Skeletal muscle satellite cell (primary cell): Measurements from ENCODE around the gene WNT5B. TPM values are rescaled to one million over a fixed set of nuclear protein-coding genes. Genes with fewer than 3 reads are reported as not detected.

Source experiments
- H3K27me3 ChIP-seq: 2 replicates; pipeline ENCODE4 v1.7.0; 2013; ENCODE audit warnings: low read length; ENCODE audit not compliant: control insufficient read depth, insufficient read depth
- H3K36me3 ChIP-seq: 2 replicates; pipeline ENCODE4 v1.7.0; 2013; ENCODE audit warnings: mild to moderate bottlenecking, control low read depth, low read length; ENCODE audit not compliant: insufficient read depth
- H3K4me1 ChIP-seq: 2 replicates; pipeline ENCODE4 v1.7.0; 2013; ENCODE audit warnings: low read length; ENCODE audit not compliant: control insufficient read depth, insufficient read depth
- H3K4me2 ChIP-seq: 2 replicates; pipeline ENCODE4 v1.7.0; 2013; ENCODE audit warnings: mild to moderate bottlenecking, low read length
- H3K4me3 ChIP-seq: 2 replicates; pipeline ENCODE4 v1.7.0; 2013; ENCODE audit warnings: low read length
- H3K9ac ChIP-seq: 2 replicates; pipeline ENCODE4 v1.7.0; 2013; ENCODE audit warnings: mild to moderate bottlenecking, low read depth, low read length, moderate library complexity
- H3K9me3 ChIP-seq: replicated peaks from 2 replicates; pipeline ENCODE4 v1.7.0; 2013; ENCODE audit warnings: mild to moderate bottlenecking, control low read depth, low read length
- total RNA-seq: library from RNA; depleted of rRNA; stranded (reverse); fragments of >200 nt; gene quantifications from 2 replicates; pipeline ENCODE4 v1.2.3, GENCODE V29; 2012; rRNA removed

Gene WNT5B
- total RNA-seq, result 113 and 130 TPM in 2 replicates

DNA sequence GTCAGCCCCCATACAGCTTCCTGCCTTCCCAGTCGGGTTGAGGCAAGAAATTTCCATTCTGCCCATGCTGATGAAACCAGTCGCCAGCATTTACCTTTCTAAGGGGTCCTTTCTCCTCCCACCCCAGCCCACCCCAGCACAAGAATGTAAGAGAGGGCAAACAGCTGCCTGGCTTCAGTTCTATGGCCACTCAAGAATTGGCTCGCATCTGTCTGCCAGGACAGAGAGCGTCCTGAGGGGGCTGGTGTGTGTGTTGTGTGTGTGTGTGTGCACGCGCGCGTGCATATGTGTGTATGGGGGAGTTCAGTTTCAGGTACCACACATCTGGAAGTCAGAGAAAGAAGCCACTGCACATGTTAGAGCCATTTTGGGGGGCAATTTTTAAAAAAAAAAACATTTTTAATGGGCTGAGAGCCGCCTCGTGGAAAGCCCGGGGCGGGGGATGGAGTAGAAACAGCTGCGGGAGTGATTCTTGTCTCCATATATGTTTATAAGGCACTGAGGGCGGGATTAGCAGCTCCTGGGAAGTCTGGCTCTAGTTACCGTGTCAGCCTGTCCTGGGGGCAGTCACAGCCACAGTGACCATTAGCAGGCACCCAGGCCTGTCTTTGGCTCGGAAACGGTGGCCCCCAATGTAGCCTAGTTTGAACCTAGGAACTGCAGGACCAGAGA is at the start of gene WNT5B:
TSS of gene WNT5B (plus strand) at position 566 of the 672 bp plus-strand sequence. CDS start 2,124 bp downstream, outside the sequence.
- H3K9ac ChIP-seq, result peak within 1 kb of the TSS; percentile 58
- H3K4me3 ChIP-seq, result peak within 1 kb of the TSS; percentile 60
- no peaks in the 10 kb centered on the region for H3K27me3 ChIP-seq
- peak within 1 kb of the TSS; percentile 85 for H3K4me2 ChIP-seq
- peaks cover 45% of the 10 kb centered on the region for H3K4me1 ChIP-seq
- H3K9me3 ChIP-seq, result no peaks in the 10 kb centered on the region
- peaks cover 17% of the 10 kb centered on the region for H3K36me3 ChIP-seq

- Histone ChIP-seq H3K9me3 (no peaks in the 10 kb centered on the region), H3K4me1 (peaks cover 28% of the 10 kb centered on the region), H3K36me3 (no peaks in the 10 kb centered on the region), H3K9ac (no peak overlapping the region), H3K4me2 (no peak overlapping the region), H3K27me3 (no peaks in the 10 kb centered on the region), H3K4me3 (no peak overlapping the region)
These were observed 49.2 kb upstream of the WNT5B start for GRCh38 chr12:1579651-1580435.

DNA sequence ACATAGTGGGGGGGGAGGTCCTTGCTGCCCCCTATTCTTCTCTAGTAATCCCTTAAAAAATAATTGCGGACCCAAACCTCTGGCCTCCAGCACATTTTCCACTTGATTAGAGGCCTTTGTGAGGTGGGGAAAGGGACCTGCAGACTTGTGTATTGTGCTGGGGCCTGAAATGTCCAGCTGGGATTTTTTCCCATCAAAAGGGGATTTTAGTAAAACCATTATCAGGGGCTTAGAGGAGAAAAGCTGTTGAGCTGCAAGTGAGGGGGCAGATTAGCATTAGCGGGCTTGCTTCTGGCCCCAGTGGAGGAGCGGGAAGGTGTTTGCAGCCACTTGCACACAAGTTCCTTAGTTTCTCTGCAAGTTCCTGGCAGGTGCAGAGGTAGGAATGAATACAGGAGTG is 48.5 kb upstream of the WNT5B start:
- Histone ChIP-seq H3K4me2 (no peak overlapping the region), H3K9ac (no peak overlapping the region), H3K9me3 (no peaks in the 10 kb centered on the region), H3K27me3 (no peaks in the 10 kb centered on the region), H3K4me3 (no peak overlapping the region), H3K36me3 (no peaks in the 10 kb centered on the region), H3K4me1 (peaks cover 24% of the 10 kb centered on the region)

DNA sequence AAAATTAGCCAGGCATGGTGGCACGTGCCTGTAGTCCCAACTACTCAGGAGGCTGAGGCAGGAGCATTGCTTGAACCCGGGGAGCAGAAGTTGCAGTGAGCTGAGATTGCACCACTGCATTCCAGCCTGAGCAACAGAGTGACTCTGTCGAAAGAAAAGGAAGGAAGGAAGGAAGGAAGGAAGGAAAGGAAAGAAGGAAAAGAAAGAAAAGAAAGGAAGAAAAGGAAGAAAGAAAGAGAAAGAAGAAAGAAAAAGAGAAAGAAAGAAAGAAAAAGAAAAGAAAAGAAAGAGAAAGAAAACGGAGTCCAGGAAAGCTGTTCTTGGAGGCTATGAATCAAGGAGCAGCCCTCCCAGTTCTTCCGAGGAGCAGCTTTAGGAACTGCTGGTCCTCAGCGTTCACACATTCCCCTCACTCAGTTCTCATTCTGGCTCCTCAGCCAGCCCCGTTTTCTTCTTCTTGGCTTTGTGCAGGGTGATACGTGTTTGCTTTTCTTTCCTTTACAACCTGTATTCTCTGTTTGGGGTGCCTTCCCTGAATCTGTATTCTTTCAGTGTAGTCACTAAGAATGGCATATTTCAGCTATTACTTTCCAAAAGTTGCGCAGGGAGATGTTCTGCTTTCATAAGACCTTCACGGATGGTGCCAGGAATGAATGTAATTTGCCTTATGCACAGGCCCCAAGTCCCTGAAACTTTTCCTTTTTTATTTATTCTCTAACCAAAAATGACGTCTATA is 46.9 kb upstream of the WNT5B start:
- Histone ChIP-seq H3K4me3 (no peak overlapping the region), H3K4me2 (no peak overlapping the region), H3K27me3 (no peaks in the 10 kb centered on the region), H3K4me1 (peaks cover 20% of the 10 kb centered on the region), H3K9ac (no peak overlapping the region), H3K9me3 (no peaks in the 10 kb centered on the region), H3K36me3 (no peaks in the 10 kb centered on the region)

GRCh38 chr12:1582709-1583050 is 46.4 kb upstream of the WNT5B start:
- peaks cover 26% of the 10 kb centered on the region for H3K4me1 ChIP-seq
- no peaks in the 10 kb centered on the region for H3K27me3 ChIP-seq
- no peak overlapping the region for H3K9ac ChIP-seq
- no peaks in the 10 kb centered on the region for H3K9me3 ChIP-seq
- no peak overlapping the region for H3K4me2 ChIP-seq
- no peak overlapping the region for H3K4me3 ChIP-seq
- no peaks in the 10 kb centered on the region for H3K36me3 ChIP-seq

GRCh38 chr12:1583421-1584078 is 45.5 kb upstream of the WNT5B start:
- Histone ChIP-seq H3K4me2 (peak overlapping the region; percentile 63), H3K9me3 (no peaks in the 10 kb centered on the region), H3K9ac (no peak overlapping the region), H3K36me3 (no peaks in the 10 kb centered on the region), H3K4me1 (peaks cover 34% of the 10 kb centered on the region), H3K27me3 (no peaks in the 10 kb centered on the region), H3K4me3 (peak overlapping the region; percentile 39)

GRCh38 chr12:1584326-1584725 is 44.7 kb upstream of the WNT5B start:
- no peak overlapping the region for H3K4me2 ChIP-seq
- H3K4me1 ChIP-seq, result peaks cover 37% of the 10 kb centered on the region
- H3K36me3 ChIP-seq, result no peaks in the 10 kb centered on the region
- H3K4me3 ChIP-seq, result no peak overlapping the region
- no peaks in the 10 kb centered on the region for H3K27me3 ChIP-seq
- H3K9me3 ChIP-seq, result no peaks in the 10 kb centered on the region
- no peak overlapping the region for H3K9ac ChIP-seq

DNA sequence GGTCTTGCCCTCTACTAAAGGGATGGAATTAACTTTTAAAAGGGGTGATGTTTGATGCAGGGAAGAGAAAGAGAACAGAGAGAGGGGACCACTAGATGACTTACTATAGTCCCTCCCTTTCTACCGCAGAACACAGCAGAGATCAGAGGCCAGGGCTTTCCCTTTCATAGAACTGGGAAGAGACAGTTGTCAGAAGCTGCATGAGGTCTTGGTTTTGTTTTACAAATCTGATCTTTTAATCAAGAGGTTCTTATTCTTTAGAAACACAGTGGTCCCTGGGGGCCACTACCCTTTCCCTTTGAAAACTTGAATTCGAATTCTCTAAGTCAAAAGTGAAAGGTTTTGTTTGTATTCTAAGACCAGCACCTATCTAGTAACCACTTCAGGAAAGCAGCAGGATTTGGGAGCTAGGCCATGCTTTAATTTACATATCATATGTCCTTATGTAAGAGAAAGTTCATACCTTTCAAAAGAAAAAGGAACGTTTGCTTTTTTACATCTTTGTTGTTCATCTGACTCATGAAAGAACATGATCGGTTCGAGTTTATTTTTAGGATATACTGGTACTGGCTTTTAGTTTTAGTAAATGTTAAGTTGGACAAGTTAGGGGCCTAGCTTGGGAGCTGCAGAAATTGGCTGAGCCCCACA is 41.0 kb upstream of the WNT5B start:
- Histone ChIP-seq H3K4me1 (peaks cover 51% of the 10 kb centered on the region), H3K9ac (no peak overlapping the region), H3K4me2 (peak overlapping the region; percentile 35), H3K9me3 (no peaks in the 10 kb centered on the region), H3K4me3 (no peak overlapping the region), H3K36me3 (peaks cover 2% of the 10 kb centered on the region), H3K27me3 (no peaks in the 10 kb centered on the region)

DNA sequence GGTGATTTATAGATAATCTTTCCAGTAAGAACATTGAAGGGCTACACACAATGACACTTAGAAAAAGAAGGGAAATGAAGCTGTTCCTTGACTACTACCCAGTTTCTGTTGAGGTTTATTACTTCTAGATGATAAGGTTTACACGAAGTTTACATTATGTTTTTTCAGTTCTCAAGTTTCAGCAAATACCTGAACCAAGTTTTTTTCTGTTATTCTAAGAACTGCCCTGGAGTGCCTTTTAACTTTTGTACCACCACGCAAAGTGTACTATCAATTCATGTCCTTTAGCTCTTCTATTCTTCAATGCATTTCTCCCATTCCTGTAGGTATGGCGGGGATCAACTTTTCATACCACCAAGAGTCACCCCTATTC is 40.5 kb upstream of the WNT5B start:
- Histone ChIP-seq H3K4me3 (no peak overlapping the region), H3K4me2 (peak overlapping the region; percentile 11), H3K9ac (no peak overlapping the region), H3K36me3 (peaks cover 4% of the 10 kb centered on the region), H3K4me1 (peaks cover 56% of the 10 kb centered on the region), H3K9me3 (no peaks in the 10 kb centered on the region), H3K27me3 (no peaks in the 10 kb centered on the region)

- peak overlapping the region; percentile 33 for H3K9ac ChIP-seq
- H3K4me3 ChIP-seq, result peak overlapping the region; percentile 57
- peak overlapping the region; percentile 95 for H3K4me2 ChIP-seq
- no peaks in the 10 kb centered on the region for H3K9me3 ChIP-seq
- H3K4me1 ChIP-seq, result peaks cover 64% of the 10 kb centered on the region
- H3K27me3 ChIP-seq, result no peaks in the 10 kb centered on the region
- peaks cover 4% of the 10 kb centered on the region for H3K36me3 ChIP-seq
These were observed 38.6 kb upstream of the WNT5B start for GRCh38 chr12:1590221-1590979.
